NCI-H510A (cell line): ENCODE results near the gene PC.
"Not testable (repeated sequence)": the region's sequence is repeated elsewhere in the genome, so short reads cannot be mapped to it uniquely, and the experiment has no call there.

Source experiments
- DNase-seq: peaks from one replicate; lab custom pipeline; 2025; lab: John Stamatoyannopoulos, UW

The PC gene

GRCh38 chr11:66840317-66841091, 117.7 kb downstream of the PC start:
- no peak for DNase-seq

GRCh38 chr11:66835768-66836405, 122.3 kb downstream of the PC start:
- DNase-seq: no peak

GRCh38 chr11:66834943-66835342, 123.2 kb downstream of the PC start:
- no peak for DNase-seq

- no peak for DNase-seq
Observed at GRCh38 chr11:66834539-66834845, 123.7 kb downstream of the PC start.

GRCh38 chr11:66824573-66824972, 133.6 kb downstream of the PC start:
- not testable (repeated sequence) for DNase-seq

- no peak for DNase-seq
Observed at GRCh38 chr11:66823700-66824099, 134.5 kb downstream of the PC start.

- no peak for DNase-seq
Observed at GRCh38 chr11:66820901-66821300, 137.3 kb downstream of the PC start.

GRCh38 chr11:66820381-66820780, 137.8 kb downstream of the PC start:
- DNase-seq: no peak

- DNase-seq: no peak
Observed at GRCh38 chr11:66818231-66818955, 139.8 kb downstream of the PC start.

GRCh38 chr11:66815646-66816045, 142.5 kb downstream of the PC start:
- DNase-seq: no peak

- DNase-seq: no peak
Observed at GRCh38 chr11:66814678-66815077, 143.5 kb downstream of the PC start.

- DNase-seq: no peak
Observed at GRCh38 chr11:66810576-66811185, 147.5 kb downstream of the PC start.

GRCh38 chr11:66809592-66809991, 148.6 kb downstream of the PC start:
- DNase-seq: no peak

GRCh38 chr11:66800720-66801428, 157.3 kb downstream of the PC start:
- DNase-seq: no peak

- not testable (repeated sequence) for DNase-seq
Observed at GRCh38 chr11:66799815-66800214, 158.4 kb downstream of the PC start.
